Lower leg skin (tissue), 3 donors: ENCODE results near the gene DUSP11.

Experiments
- POLR2A ChIP-seq, 2 donors: fragments of 450-650 bp; IDR thresholded peaks; one replicate each; pipeline ENCODE4 v1.6.1; 2016 to 2017; ENCODE audit warnings: antibody characterized with exemption in 2 of 2, mild to moderate bottlenecking in 1 of 2, moderate library complexity in 1 of 2
- TF ChIP-seq, protein P1 (sequence below), 3 donors: fragments of 450-650 bp; IDR thresholded peaks; one replicate each; pipeline ENCODE4 v1.5.1; 2016; ENCODE audit warnings: antibody characterized with exemption in 3 of 3, mild to moderate bottlenecking in 3 of 3, moderate library complexity in 2 of 3

DNA sequence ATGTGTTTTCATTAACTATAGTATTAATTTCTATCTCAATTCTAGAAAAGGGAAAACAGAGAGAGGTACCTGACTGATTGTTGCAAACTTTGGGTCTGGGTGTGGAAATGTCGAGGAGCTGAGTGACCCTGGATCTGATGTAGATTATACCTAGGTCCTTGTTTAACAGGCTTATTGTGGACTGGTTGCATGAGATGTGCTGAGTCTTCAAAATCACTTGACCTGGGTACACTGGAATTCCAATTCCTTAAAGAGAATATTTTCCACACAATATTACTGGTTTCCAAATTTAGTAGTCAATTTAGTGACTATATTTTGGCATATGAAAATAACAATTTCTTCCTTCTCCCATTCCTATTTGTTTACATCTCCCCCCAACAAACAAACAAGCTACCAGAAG lies 13.6 kb downstream of the DUSP11 start:
- TF ChIP-seq, protein P1, sequence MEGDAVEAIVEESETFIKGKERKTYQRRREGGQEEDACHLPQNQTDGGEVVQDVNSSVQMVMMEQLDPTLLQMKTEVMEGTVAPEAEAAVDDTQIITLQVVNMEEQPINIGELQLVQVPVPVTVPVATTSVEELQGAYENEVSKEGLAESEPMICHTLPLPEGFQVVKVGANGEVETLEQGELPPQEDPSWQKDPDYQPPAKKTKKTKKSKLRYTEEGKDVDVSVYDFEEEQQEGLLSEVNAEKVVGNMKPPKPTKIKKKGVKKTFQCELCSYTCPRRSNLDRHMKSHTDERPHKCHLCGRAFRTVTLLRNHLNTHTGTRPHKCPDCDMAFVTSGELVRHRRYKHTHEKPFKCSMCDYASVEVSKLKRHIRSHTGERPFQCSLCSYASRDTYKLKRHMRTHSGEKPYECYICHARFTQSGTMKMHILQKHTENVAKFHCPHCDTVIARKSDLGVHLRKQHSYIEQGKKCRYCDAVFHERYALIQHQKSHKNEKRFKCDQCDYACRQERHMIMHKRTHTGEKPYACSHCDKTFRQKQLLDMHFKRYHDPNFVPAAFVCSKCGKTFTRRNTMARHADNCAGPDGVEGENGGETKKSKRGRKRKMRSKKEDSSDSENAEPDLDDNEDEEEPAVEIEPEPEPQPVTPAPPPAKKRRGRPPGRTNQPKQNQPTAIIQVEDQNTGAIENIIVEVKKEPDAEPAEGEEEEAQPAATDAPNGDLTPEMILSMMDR (IDR thresholded peaks at IDR 0.05), result no peak
- no peak for TF ChIP-seq POLR2A (IDR thresholded peaks at IDR 0.05)
